ENCODE results near the gene ATP1B1. TPM values are rescaled to one million over a fixed set of nuclear protein-coding genes. Genes with fewer than 3 reads are reported as not detected.

Gene ATP1B1
- total RNA-seq, 1 donor from 2014 or later = 77.3 TPM

- no peak for TF ChIP-seq CTCF (IDR thresholded peaks at IDR 0.05; ENCODE audit: insufficient read depth, low read length, poor library complexity, severe bottlenecking)
- DNase-seq (ENCODE audit: low read depth) = no peak
- no peaks in the 10 kb centered on the region for H3K36me3 ChIP-seq (ENCODE audit: control insufficient read depth, insufficient read depth, low read length)
- H3K4me3 ChIP-seq (ENCODE audit: low read depth, low read length) = no peak overlapping the region
- H3K27me3 ChIP-seq (ENCODE audit: control insufficient read depth, insufficient read depth, low read length) = no peaks in the 10 kb centered on the region
Observed at GRCh38 chr1:169081503-169082123, 24.9 kb upstream of the ATP1B1 start.

GRCh38 chr1:169085911-169086310, 20.6 kb upstream of the ATP1B1 start:
- TF ChIP-seq CTCF (IDR thresholded peaks at IDR 0.05; ENCODE audit: insufficient read depth, low read length, poor library complexity, severe bottlenecking) = no peak
- DNase-seq (ENCODE audit: low read depth) = no peak
- no peaks in the 10 kb centered on the region for H3K36me3 ChIP-seq (ENCODE audit: control insufficient read depth, insufficient read depth, low read length)
- H3K27me3 ChIP-seq (ENCODE audit: control insufficient read depth, insufficient read depth, low read length) = no peaks in the 10 kb centered on the region
- H3K4me3 ChIP-seq (ENCODE audit: low read depth, low read length) = no peak overlapping the region

- no peak for DNase-seq (ENCODE audit: low read depth)
- TF ChIP-seq CTCF (IDR thresholded peaks at IDR 0.05; ENCODE audit: insufficient read depth, low read length, poor library complexity, severe bottlenecking) = no peak
Observed at GRCh38 chr1:169086603-169087455, 19.7 kb upstream of the ATP1B1 start.

GRCh38 chr1:169087876-169088275, 18.6 kb upstream of the ATP1B1 start:
- DNase-seq (ENCODE audit: low read depth) = no peak
- Histone ChIP-seq H3K4me3 (ENCODE audit: low read depth, low read length) (no peak overlapping the region), H3K36me3 (ENCODE audit: control insufficient read depth, insufficient read depth, low read length) (no peaks in the 10 kb centered on the region), H3K27me3 (ENCODE audit: control insufficient read depth, insufficient read depth, low read length) (no peaks in the 10 kb centered on the region)
- no peak for TF ChIP-seq CTCF (IDR thresholded peaks at IDR 0.05; ENCODE audit: insufficient read depth, low read length, poor library complexity, severe bottlenecking)

More at GRCh38 chr1:169086603-169087455, 19.7 kb upstream of the ATP1B1 start:
- Histone ChIP-seq H3K4me3 (ENCODE audit: low read depth, low read length) (no peak overlapping the region), H3K36me3 (ENCODE audit: control insufficient read depth, insufficient read depth, low read length) (no peaks in the 10 kb centered on the region), H3K27me3 (ENCODE audit: control insufficient read depth, insufficient read depth, low read length) (no peaks in the 10 kb centered on the region)

GRCh38 chr1:169089776-169090175, 16.7 kb upstream of the ATP1B1 start:
- no peak for TF ChIP-seq CTCF (IDR thresholded peaks at IDR 0.05; ENCODE audit: insufficient read depth, low read length, poor library complexity, severe bottlenecking)
- Histone ChIP-seq H3K36me3 (ENCODE audit: control insufficient read depth, insufficient read depth, low read length) (no peaks in the 10 kb centered on the region), H3K4me3 (ENCODE audit: low read depth, low read length) (no peak overlapping the region), H3K27me3 (ENCODE audit: control insufficient read depth, insufficient read depth, low read length) (no peaks in the 10 kb centered on the region)
- DNase-seq (ENCODE audit: low read depth) = no peak
